ENCODE results near the gene ANTKMT.

Gene ANTKMT

GRCh38 chr16:730666-731509, 9.9 kb downstream of the ANTKMT start:
- TF ChIP-seq, protein P1, sequence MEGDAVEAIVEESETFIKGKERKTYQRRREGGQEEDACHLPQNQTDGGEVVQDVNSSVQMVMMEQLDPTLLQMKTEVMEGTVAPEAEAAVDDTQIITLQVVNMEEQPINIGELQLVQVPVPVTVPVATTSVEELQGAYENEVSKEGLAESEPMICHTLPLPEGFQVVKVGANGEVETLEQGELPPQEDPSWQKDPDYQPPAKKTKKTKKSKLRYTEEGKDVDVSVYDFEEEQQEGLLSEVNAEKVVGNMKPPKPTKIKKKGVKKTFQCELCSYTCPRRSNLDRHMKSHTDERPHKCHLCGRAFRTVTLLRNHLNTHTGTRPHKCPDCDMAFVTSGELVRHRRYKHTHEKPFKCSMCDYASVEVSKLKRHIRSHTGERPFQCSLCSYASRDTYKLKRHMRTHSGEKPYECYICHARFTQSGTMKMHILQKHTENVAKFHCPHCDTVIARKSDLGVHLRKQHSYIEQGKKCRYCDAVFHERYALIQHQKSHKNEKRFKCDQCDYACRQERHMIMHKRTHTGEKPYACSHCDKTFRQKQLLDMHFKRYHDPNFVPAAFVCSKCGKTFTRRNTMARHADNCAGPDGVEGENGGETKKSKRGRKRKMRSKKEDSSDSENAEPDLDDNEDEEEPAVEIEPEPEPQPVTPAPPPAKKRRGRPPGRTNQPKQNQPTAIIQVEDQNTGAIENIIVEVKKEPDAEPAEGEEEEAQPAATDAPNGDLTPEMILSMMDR (IDR thresholded peaks at IDR 0.05; ENCODE audit: poor library complexity, severe bottlenecking) = no peak
- no peaks in the 10 kb centered on the region for H3K9me3 ChIP-seq (ENCODE audit: severe bottlenecking)
- ATAC-seq (ENCODE audit: low read depth) (no peak), DNase-seq (ENCODE audit: low spot score) (no peak)
- H3K4me3 ChIP-seq (ENCODE audit: severe bottlenecking) = no peak overlapping the region
- peaks cover 16% of the 10 kb centered on the region for H3K36me3 ChIP-seq (ENCODE audit: low read depth)
- no peak overlapping the region for H3K27ac ChIP-seq (ENCODE audit: poor library complexity, severe bottlenecking)
- H3K27me3 ChIP-seq (ENCODE audit: insufficient read depth, poor library complexity, severe bottlenecking) = no peaks in the 10 kb centered on the region
- no peaks in the 10 kb centered on the region for H3K4me1 ChIP-seq (ENCODE audit: insufficient read depth, poor library complexity, severe bottlenecking)

GRCh38 chr16:732332-732731, 11.4 kb downstream of the ANTKMT start:
- TF ChIP-seq, protein P1 (IDR thresholded peaks at IDR 0.05; ENCODE audit: poor library complexity, severe bottlenecking) = no peak
- no peak for ATAC-seq (ENCODE audit: low read depth)
- H3K36me3 ChIP-seq (ENCODE audit: low read depth) = peaks cover 26% of the 10 kb centered on the region

DNA sequence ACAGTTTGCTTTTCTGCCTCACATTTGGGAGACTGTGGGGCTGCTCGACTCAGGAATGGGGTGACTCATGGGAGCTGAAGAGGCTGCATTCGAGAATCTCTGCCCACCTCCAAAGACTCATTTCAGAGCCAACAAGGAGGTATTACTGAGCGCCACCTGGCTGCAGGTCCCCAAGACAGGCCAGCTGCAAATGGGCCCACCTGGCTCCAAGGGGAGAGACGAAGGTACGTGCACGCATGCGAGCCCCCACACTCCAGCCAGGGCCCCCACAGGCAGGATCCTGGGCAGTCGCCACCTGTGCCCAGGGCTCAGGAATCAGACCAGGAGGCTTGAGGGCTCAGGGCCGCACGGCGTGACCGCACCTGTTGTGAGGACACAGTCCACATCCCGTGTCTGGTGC, 12.0 kb downstream of the ANTKMT start:
- Histone ChIP-seq H3K27me3 (ENCODE audit: insufficient read depth, poor library complexity, severe bottlenecking) (no peaks in the 10 kb centered on the region), H3K4me3 (ENCODE audit: severe bottlenecking) (no peak overlapping the region), H3K9me3 (ENCODE audit: severe bottlenecking) (no peaks in the 10 kb centered on the region), H3K27ac (ENCODE audit: poor library complexity, severe bottlenecking) (no peak overlapping the region), H3K4me1 (ENCODE audit: insufficient read depth, poor library complexity, severe bottlenecking) (no peaks in the 10 kb centered on the region), H3K36me3 (ENCODE audit: low read depth) (peaks cover 29% of the 10 kb centered on the region)
- no peak for ATAC-seq (ENCODE audit: low read depth)
- TF ChIP-seq, protein P1 (IDR thresholded peaks at IDR 0.05; ENCODE audit: poor library complexity, severe bottlenecking) = peak; percentile 20
- no peak for DNase-seq (ENCODE audit: low spot score)

More at GRCh38 chr16:732332-732731, 11.4 kb downstream of the ANTKMT start:
- DNase-seq (ENCODE audit: low spot score) = no peak
- no peaks in the 10 kb centered on the region for H3K27me3 ChIP-seq (ENCODE audit: insufficient read depth, poor library complexity, severe bottlenecking)
- H3K9me3 ChIP-seq (ENCODE audit: severe bottlenecking) = no peaks in the 10 kb centered on the region
- no peak overlapping the region for H3K4me3 ChIP-seq (ENCODE audit: severe bottlenecking)
- no peak overlapping the region for H3K27ac ChIP-seq (ENCODE audit: poor library complexity, severe bottlenecking)
- no peaks in the 10 kb centered on the region for H3K4me1 ChIP-seq (ENCODE audit: insufficient read depth, poor library complexity, severe bottlenecking)

DNA sequence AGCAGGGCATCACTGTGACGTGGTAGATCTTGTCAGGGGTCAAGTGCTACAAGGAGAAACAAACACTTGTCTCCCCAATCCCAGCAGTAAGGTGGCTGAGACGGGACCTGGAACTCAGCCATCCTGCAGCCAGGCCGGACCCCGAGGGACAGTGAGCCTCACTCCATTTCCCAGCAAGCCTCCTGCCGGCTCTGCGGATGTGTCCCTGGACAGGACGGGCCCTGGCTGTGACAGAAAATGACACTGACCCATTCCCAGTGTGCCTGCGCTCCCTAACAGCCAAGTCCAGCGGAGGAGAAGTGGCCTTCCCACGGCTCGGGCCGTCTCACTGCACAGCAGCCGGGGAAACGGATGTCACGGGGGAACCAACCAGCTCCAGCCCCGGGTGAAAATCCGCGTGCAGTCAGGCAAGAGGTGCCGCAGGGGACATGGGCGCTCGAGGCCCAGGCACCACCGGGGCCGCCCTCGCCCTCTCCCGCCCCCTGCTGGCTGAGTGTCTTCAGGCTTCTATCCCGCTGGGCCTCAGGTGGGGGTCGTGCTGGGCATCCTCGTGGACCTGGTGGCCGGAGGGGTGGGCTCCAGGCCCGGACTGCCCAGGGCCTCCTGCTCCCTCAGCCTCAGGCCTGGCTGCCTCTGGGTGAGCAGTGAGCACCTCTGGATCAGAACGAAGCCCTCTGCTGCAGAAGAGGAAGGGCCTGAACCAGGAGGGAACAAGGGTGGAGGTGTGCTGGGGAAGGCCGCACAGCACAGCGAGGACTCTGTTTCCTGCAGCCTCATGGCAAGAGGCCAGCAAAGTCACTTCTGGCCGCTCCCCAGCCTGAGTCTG, 12.6 kb downstream of the ANTKMT start:
- H3K27me3 ChIP-seq (ENCODE audit: insufficient read depth, poor library complexity, severe bottlenecking) = no peaks in the 10 kb centered on the region
- DNase-seq (ENCODE audit: low spot score) (peak; percentile 68), ATAC-seq (ENCODE audit: low read depth) (no peak)
- H3K36me3 ChIP-seq (ENCODE audit: low read depth) = peaks cover 31% of the 10 kb centered on the region
- no peaks in the 10 kb centered on the region for H3K4me1 ChIP-seq (ENCODE audit: insufficient read depth, poor library complexity, severe bottlenecking)
- TF ChIP-seq, protein P1 (IDR thresholded peaks at IDR 0.05; ENCODE audit: poor library complexity, severe bottlenecking) = no peak
- no peak overlapping the region for H3K4me3 ChIP-seq (ENCODE audit: severe bottlenecking)
- no peak overlapping the region for H3K27ac ChIP-seq (ENCODE audit: poor library complexity, severe bottlenecking)
- H3K9me3 ChIP-seq (ENCODE audit: severe bottlenecking) = no peaks in the 10 kb centered on the region

All from RWPE2 (cell line).